Measurements from ENCODE around the gene CAST.

GRCh38 chr5:96633820-96634219 is 28.4 kb upstream of the CAST start:
- TF ChIP-seq, protein P1, sequence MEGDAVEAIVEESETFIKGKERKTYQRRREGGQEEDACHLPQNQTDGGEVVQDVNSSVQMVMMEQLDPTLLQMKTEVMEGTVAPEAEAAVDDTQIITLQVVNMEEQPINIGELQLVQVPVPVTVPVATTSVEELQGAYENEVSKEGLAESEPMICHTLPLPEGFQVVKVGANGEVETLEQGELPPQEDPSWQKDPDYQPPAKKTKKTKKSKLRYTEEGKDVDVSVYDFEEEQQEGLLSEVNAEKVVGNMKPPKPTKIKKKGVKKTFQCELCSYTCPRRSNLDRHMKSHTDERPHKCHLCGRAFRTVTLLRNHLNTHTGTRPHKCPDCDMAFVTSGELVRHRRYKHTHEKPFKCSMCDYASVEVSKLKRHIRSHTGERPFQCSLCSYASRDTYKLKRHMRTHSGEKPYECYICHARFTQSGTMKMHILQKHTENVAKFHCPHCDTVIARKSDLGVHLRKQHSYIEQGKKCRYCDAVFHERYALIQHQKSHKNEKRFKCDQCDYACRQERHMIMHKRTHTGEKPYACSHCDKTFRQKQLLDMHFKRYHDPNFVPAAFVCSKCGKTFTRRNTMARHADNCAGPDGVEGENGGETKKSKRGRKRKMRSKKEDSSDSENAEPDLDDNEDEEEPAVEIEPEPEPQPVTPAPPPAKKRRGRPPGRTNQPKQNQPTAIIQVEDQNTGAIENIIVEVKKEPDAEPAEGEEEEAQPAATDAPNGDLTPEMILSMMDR (IDR thresholded peaks at IDR 0.05) = no peak
- TF ChIP-seq ZFX (IDR thresholded peaks at IDR 0.05; ENCODE audit: borderline replicate concordance) = no peak
